HepG2 (cell line): ENCODE results near the gene FKBP5. TPM values are rescaled to one million over a fixed set of nuclear protein-coding genes. Genes with fewer than 3 reads are reported as not detected.

Experiments used
- ARID2 ChIP-seq: sonication (generic); formaldehyde crosslinking; IDR thresholded peaks from 2 replicates; pipeline ENCODE4 v1.8.1; 2022; ENCODE audit warnings: mild to moderate bottlenecking, missing genetic modification reagents, borderline replicate concordance
- CCAR2 ChIP-seq: fragments of 200-400 bp; formaldehyde crosslinking; optimal IDR thresholded peaks from 2 replicates; pipeline ENCODE3; 2018; ENCODE audit warnings: low read depth, mild to moderate bottlenecking, low read length, moderate library complexity
- KMT2A ChIP-seq: sonication (generic); formaldehyde crosslinking; IDR thresholded peaks from 2 replicates; pipeline ENCODE4 v1.4.0; 2020; ENCODE audit warnings: missing genetic modification reagents
- MED8 ChIP-seq: sonication (generic); formaldehyde crosslinking; IDR thresholded peaks from 2 replicates; pipeline ENCODE4 v1.8.1; 2023; ENCODE audit warnings: mild to moderate bottlenecking, missing genetic modification reagents; ENCODE audit not compliant: insufficient replicate concordance
- SYNCRIP ChIP-seq: fragments of 200-400 bp; formaldehyde crosslinking; IDR thresholded peaks from 2 replicates; pipeline ENCODE4 v1.6.1; 2018; ENCODE audit warnings: mild to moderate bottlenecking, low read depth, low read length; ENCODE audit not compliant: insufficient read depth
- THAP11 ChIP-seq: IDR thresholded peaks from 2 replicates; pipeline ENCODE4 v1.6.1; 2016; ENCODE audit warnings: missing biosample characterization, missing genetic modification reagents
- ZFY ChIP-seq: sonication (generic); formaldehyde crosslinking; IDR thresholded peaks from 2 replicates; pipeline ENCODE4 v1.4.0; 2020; ENCODE audit warnings: missing genetic modification reagents
- ZNF160 ChIP-seq: sonication (generic); formaldehyde crosslinking; IDR thresholded peaks from 2 replicates; pipeline ENCODE4 v1.8.0; 2022; ENCODE audit warnings: mild to moderate bottlenecking, inconsistent platforms, missing genetic modification reagents
- ZNF207 ChIP-seq: fragments of 450-650 bp; IDR thresholded peaks from 2 replicates; pipeline ENCODE4 v1.6.1; 2016; ENCODE audit warnings: antibody characterized with exemption, borderline replicate concordance
- ZNF253 ChIP-seq: sonication (generic); formaldehyde crosslinking; IDR thresholded peaks from 2 replicates; pipeline ENCODE4 v1.8.0; 2022; ENCODE audit warnings: mild to moderate bottlenecking, missing genetic modification reagents, borderline replicate concordance
- ZNF367 ChIP-seq: sonication (generic); formaldehyde crosslinking; IDR thresholded peaks from 2 replicates; pipeline ENCODE4 v1.4.0; 2020; ENCODE audit warnings: missing genetic modification reagents, borderline replicate concordance
- ZNF432 ChIP-seq: sonication (generic); formaldehyde crosslinking; IDR thresholded peaks from 2 replicates; pipeline ENCODE4 v1.5.0; 2020; ENCODE audit warnings: missing genetic modification reagents, mild to moderate bottlenecking, borderline replicate concordance
- ZNF569 ChIP-seq: sonication (generic); formaldehyde crosslinking; IDR thresholded peaks from 2 replicates; pipeline ENCODE4 v1.5.0; 2020; ENCODE audit warnings: mild to moderate bottlenecking, missing genetic modification reagents, moderate library complexity, borderline replicate concordance
- ZSCAN12 ChIP-seq: sonication (generic); formaldehyde crosslinking; IDR thresholded peaks from 2 replicates; pipeline ENCODE4 v1.9.0; 2021; ENCODE audit warnings: mild to moderate bottlenecking, missing genetic modification reagents
- ZSCAN21 ChIP-seq: sonication (generic); formaldehyde crosslinking; IDR thresholded peaks from 2 replicates; pipeline ENCODE4 v1.8.0; 2022; ENCODE audit warnings: mild to moderate bottlenecking, missing genetic modification reagents, moderate library complexity, borderline replicate concordance
- polyA plus RNA-seq, 8 experiments: library from polyadenylated mRNA; depleted of rRNA in 3 of 8; stranded (reverse) in 7 of 8; unstranded in 1 of 8; fragments of >200 nt; fragmentation: Illumina TruSeq in 4 of 8; extraction: Trizol in 4 of 8; gene quantifications; 2 replicates each; pipeline versions ENCODE4 v1.2.1 to v1.2.3, GENCODE V29; 2011 to 2016; ENCODE audit warnings: low read depth in 4 of 8, missing spikeins in 1 of 8, mixed read lengths in 1 of 8; ENCODE audit not compliant: insufficient read depth in 1 of 8
- total RNA-seq, 5 experiments: library from RNA; depleted of rRNA; stranded (reverse); fragments of >200 nt; fragmentation: Illumina TruSeq; extraction: Trizol; gene quantifications; 2 replicates each; pipeline ENCODE4 v1.2.3, GENCODE V29; 2016; ENCODE audit warnings: low read depth in 1 of 5
- TF ChIP-seq, protein P1 (sequence below): sonication (generic); formaldehyde crosslinking; IDR thresholded peaks from 2 replicates; pipeline ENCODE4 v1.4.0; 2020; ENCODE audit warnings: missing genetic modification reagents, borderline replicate concordance
- TF ChIP-seq, protein P2 (sequence below), 2 experiments: sonication (generic) in 1 of 2; formaldehyde crosslinking in 1 of 2; IDR thresholded peaks; 2 replicates each; pipeline versions ENCODE4 v1.4.0 to v1.6.1; 2018 to 2020; ENCODE audit warnings: missing genetic modification reagents in 2 of 2, borderline replicate concordance in 1 of 2, low read depth in 1 of 2, mild to moderate bottlenecking in 1 of 2, missing biosample characterization in 1 of 2
- TF ChIP-seq, protein P3 (sequence below): fragments of 450-650 bp; IDR thresholded peaks from 2 replicates; pipeline ENCODE4 v1.6.1; 2016
- TF ChIP-seq, protein P4 (sequence below): IDR thresholded peaks from 2 replicates; pipeline ENCODE4 v1.6.1; 2016; ENCODE audit warnings: low read depth, control low read depth

FKBP5 gene
- total and polyA plus RNA-seq, 2 of the 13 experiments (the other 11 are each of a cell fraction or from before 2014, with no cell fraction given): 8.0 to 17.4 TPM

DNA sequence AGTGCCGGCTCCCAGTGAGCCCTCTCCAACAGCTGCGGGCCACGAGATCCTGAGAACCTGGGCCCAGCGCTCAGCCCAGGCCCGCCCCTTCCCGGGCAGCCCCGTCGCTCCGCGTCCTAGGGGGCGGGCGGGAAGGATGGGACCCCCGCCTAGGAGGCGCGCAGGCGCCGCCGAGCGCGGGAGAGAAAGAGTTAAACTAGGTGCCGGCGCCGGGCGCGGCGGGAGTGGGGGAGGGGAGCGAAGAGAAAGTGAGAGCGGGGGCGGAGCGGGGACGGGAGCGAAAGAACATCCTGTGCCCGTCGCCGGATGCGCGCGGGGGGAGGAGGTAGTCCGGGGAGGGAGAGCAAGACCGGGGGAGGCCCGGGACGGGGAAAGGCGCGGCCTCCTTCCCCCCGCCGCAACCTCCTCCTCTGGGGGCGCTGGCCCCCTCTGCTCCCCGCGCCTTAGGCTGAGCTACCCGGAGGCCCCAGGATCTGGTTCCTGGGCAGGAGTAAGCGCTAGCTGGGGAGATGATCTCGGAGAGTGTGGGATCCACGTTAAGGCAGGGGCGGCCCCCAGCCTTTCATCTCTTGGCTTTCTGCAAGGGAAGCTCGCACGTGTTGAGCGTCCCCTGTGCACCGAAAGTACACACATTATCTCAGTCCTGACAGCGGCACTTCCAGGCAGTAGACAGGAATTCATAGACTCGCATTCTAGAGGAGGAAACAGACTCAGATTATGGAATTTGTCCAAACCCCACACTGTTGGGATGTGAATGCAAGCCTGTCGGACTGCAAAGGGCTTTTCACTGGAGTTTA, 43.2 kb upstream of the FKBP5 start (continued):
- TF ChIP-seq, protein P1, sequence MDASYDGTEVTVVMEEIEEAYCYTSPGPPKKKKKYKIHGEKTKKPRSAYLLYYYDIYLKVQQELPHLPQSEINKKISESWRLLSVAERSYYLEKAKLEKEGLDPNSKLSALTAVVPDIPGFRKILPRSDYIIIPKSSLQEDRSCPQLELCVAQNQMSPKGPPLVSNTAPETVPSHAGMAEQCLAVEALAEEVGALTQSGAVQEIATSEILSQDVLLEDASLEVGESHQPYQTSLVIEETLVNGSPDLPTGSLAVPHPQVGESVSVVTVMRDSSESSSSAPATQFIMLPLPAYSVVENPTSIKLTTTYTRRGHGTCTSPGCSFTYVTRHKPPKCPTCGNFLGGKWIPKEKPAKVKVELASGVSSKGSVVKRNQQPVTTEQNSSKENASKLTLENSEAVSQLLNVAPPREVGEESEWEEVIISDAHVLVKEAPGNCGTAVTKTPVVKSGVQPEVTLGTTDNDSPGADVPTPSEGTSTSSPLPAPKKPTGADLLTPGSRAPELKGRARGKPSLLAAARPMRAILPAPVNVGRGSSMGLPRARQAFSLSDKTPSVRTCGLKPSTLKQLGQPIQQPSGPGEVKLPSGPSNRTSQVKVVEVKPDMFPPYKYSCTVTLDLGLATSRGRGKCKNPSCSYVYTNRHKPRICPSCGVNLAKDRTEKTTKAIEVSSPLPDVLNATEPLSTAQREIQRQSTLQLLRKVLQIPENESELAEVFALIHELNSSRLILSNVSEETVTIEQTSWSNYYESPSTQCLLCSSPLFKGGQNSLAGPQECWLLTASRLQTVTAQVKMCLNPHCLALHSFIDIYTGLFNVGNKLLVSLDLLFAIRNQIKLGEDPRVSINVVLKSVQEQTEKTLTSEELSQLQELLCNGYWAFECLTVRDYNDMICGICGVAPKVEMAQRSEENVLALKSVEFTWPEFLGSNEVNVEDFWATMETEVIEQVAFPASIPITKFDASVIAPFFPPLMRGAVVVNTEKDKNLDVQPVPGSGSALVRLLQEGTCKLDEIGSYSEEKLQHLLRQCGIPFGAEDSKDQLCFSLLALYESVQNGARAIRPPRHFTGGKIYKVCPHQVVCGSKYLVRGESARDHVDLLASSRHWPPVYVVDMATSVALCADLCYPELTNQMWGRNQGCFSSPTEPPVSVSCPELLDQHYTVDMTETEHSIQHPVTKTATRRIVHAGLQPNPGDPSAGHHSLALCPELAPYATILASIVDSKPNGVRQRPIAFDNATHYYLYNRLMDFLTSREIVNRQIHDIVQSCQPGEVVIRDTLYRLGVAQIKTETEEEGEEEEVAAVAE: peak; percentile 39; the same call in 1 of the 2 replicates
- no peak; the same call in 1 of the 2 replicates for TF ChIP-seq ZNF160 (CRISPR knock-in tag)
- no peak for TF ChIP-seq ZSCAN12
- TF ChIP-seq ZNF253 (CRISPR knock-in tag): peak; percentile 20; the same call in 1 of the 2 replicates
- TF ChIP-seq ARID2: peak; percentile 26; the same call in 1 of the 2 replicates
- TF ChIP-seq ZFY (CRISPR knock-in tag): peak; percentile 85
- TF ChIP-seq ZNF207: no peak
- peak; percentile 49 for TF ChIP-seq MED8
- TF ChIP-seq ZNF432 (CRISPR knock-in tag): no peak
- 0 out of 2 replicates have a peak, but pooled peaks have one; percentile 9 for TF ChIP-seq ZNF367
- TF ChIP-seq SYNCRIP: no peak
- TF ChIP-seq ZNF569 (CRISPR knock-in tag): no peak
- no peak for TF ChIP-seq CCAR2
- TF ChIP-seq, protein P2, sequence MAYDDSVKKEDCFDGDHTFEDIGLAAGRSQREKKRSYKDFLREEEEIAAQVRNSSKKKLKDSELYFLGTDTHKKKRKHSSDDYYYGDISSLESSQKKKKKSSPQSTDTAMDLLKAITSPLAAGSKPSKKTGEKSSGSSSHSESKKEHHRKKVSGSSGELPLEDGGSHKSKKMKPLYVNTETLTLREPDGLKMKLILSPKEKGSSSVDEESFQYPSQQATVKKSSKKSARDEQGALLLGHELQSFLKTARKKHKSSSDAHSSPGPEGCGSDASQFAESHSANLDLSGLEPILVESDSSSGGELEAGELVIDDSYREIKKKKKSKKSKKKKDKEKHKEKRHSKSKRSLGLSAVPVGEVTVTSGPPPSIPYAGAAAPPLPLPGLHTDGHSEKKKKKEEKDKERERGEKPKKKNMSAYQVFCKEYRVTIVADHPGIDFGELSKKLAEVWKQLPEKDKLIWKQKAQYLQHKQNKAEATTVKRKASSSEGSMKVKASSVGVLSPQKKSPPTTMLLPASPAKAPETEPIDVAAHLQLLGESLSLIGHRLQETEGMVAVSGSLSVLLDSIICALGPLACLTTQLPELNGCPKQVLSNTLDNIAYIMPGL (CRISPR knock-in tag; IDR thresholded peaks at IDR 0.05; ENCODE audit: borderline replicate concordance in 1 of 2, low read depth in 1 of 2): peak; percentile 75 to 84
- TF ChIP-seq, protein P3, sequence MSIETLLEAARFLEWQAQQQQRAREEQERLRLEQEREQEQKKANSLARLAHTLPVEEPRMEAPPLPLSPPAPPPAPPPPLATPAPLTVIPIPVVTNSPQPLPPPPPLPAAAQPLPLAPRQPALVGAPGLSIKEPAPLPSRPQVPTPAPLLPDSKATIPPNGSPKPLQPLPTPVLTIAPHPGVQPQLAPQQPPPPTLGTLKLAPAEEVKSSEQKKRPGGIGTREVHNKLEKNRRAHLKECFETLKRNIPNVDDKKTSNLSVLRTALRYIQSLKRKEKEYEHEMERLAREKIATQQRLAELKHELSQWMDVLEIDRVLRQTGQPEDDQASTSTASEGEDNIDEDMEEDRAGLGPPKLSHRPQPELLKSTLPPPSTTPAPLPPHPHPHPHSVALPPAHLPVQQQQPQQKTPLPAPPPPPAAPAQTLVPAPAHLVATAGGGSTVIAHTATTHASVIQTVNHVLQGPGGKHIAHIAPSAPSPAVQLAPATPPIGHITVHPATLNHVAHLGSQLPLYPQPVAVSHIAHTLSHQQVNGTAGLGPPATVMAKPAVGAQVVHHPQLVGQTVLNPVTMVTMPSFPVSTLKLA: peak; percentile 88
- peak; percentile 32 for TF ChIP-seq KMT2A (CRISPR knock-in tag)
- TF ChIP-seq ZSCAN21 (CRISPR knock-in tag): peak; percentile 62; the same call in 1 of the 2 replicates
- peak; percentile 53 for TF ChIP-seq THAP11 (CRISPR knock-in tag)
- TF ChIP-seq, protein P4, sequence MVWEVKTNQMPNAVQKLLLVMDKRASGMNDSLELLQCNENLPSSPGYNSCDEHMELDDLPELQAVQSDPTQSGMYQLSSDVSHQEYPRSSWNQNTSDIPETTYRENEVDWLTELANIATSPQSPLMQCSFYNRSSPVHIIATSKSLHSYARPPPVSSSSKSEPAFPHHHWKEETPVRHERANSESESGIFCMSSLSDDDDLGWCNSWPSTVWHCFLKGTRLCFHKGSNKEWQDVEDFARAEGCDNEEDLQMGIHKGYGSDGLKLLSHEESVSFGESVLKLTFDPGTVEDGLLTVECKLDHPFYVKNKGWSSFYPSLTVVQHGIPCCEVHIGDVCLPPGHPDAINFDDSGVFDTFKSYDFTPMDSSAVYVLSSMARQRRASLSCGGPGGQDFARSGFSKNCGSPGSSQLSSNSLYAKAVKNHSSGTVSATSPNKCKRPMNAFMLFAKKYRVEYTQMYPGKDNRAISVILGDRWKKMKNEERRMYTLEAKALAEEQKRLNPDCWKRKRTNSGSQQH (CRISPR knock-in tag): no peak
